DND-41 (cell line): ENCODE data around the gene CALCOCO1.

Experiments
- CTCF ChIP-seq: IDR thresholded peaks from 2 replicates; pipeline ENCODE4 v1.5.1; 2012; ENCODE audit warnings: borderline replicate concordance, low read length, moderate library complexity, mild to moderate bottlenecking; ENCODE audit not compliant: poor library complexity, severe bottlenecking; ENCODE audit errors: extremely low read depth
- EZH2 ChIP-seq: IDR thresholded peaks from 3 replicates; pipeline ENCODE4 v1.6.1; 2012; ENCODE audit warnings: borderline replicate concordance, low read depth, mild to moderate bottlenecking, moderate library complexity, low read length, inconsistent platforms; ENCODE audit not compliant: severe bottlenecking

DNA sequence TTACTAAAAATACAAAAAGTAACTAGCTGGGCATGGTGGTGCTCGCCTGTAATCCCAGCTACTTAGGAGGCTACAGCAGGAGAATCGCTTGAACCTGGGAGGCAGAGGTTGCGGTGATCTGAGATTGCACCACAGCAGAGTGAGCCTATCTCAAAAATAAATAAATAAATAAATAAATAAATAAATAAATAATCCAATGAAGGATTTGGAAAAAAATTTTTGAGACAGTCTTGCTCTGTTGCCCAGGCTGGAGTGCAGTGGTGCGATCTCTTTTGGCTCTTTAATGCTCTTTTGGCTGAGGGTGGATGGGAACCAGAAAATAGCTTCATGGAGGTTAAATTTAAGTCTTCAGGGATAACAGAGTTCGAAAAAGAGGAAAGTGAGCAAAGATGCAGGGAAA is 63.1 kb downstream of the CALCOCO1 start:
- TF ChIP-seq CTCF (no peak), EZH2 (no peak)
